Measurements from ENCODE around the gene FSD2. TPM values are rescaled to one million over a fixed set of nuclear protein-coding genes. Genes with fewer than 3 reads are reported as not detected.

The FSD2 gene
- total and polyA plus RNA-seq, 2 experiments from 2014 or later = 0.18 TPM; not detected in 1

DNA sequence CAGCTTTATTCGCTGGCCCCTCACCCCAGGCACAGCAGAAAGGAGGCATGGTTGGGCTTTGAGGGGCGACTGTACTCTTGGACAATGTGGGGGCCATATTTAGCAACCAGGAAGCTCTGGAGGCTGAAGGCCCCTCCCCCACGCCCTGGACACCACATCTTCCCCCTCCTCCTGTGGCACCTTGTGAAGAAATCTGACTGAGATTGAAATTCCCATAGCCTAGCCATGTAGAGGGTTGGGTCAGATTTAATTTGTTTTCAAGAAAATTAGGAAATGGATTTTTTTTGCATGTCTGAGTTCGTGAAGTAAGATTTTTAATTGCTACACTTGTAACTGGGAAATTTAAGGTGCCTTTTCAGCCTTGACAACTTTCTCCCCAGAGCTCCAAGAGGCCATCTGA, 24.5 kb downstream of the FSD2 start:
- no peak overlapping the region for H2AFZ ChIP-seq
- ATAC-seq (no peak), DNase-seq (ENCODE audit: low spot score) (no peak)
- no peaks in the 10 kb centered on the region for H4K20me1 ChIP-seq (replicated peaks; ENCODE audit: insufficient read depth)
- no peak overlapping the region for H3K27ac Mint-ChIP-seq
- no peaks in the 10 kb centered on the region; the same call in 1 of the 2 replicates for H3K9me2 ChIP-seq (ENCODE audit: insufficient read depth)
- H3K36me3 Mint-ChIP-seq (ENCODE audit: low read depth) = no peaks in the 10 kb centered on the region
- H3K27ac ChIP-seq (ENCODE audit: low read depth) = no peak overlapping the region
- no peaks in the 10 kb centered on the region for H3F3A ChIP-seq (replicated peaks; ENCODE audit: low read depth)
- no peaks in the 10 kb centered on the region for H3K9me3 Mint-ChIP-seq
- H3K27me3 ChIP-seq (ENCODE audit: insufficient read depth) = no peaks in the 10 kb centered on the region
- H3K79me2 ChIP-seq (replicated peaks; ENCODE audit: insufficient read depth) = no peaks in the 10 kb centered on the region
- no peak overlapping the region for H3K4me2 ChIP-seq
- TF ChIP-seq ZNF462 (CRISPR knock-in tag; IDR thresholded peaks at IDR 0.05) (no peak), CREB1 (CRISPR knock-in tag; IDR thresholded peaks at IDR 0.05; ENCODE audit: low read depth) (no peak)
- TF ChIP-seq, protein P1, sequence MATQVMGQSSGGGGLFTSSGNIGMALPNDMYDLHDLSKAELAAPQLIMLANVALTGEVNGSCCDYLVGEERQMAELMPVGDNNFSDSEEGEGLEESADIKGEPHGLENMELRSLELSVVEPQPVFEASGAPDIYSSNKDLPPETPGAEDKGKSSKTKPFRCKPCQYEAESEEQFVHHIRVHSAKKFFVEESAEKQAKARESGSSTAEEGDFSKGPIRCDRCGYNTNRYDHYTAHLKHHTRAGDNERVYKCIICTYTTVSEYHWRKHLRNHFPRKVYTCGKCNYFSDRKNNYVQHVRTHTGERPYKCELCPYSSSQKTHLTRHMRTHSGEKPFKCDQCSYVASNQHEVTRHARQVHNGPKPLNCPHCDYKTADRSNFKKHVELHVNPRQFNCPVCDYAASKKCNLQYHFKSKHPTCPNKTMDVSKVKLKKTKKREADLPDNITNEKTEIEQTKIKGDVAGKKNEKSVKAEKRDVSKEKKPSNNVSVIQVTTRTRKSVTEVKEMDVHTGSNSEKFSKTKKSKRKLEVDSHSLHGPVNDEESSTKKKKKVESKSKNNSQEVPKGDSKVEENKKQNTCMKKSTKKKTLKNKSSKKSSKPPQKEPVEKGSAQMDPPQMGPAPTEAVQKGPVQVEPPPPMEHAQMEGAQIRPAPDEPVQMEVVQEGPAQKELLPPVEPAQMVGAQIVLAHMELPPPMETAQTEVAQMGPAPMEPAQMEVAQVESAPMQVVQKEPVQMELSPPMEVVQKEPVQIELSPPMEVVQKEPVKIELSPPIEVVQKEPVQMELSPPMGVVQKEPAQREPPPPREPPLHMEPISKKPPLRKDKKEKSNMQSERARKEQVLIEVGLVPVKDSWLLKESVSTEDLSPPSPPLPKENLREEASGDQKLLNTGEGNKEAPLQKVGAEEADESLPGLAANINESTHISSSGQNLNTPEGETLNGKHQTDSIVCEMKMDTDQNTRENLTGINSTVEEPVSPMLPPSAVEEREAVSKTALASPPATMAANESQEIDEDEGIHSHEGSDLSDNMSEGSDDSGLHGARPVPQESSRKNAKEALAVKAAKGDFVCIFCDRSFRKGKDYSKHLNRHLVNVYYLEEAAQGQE (IDR thresholded peaks at IDR 0.05; ENCODE audit: unreplicated experiment) = no peak
- no peak overlapping the region for H3K4me3 Mint-ChIP-seq
- H3K27me3 Mint-ChIP-seq (ENCODE audit: insufficient read depth, low read depth, poor library complexity) = peaks cover under 1% of the 10 kb centered on the region
- no peaks in the 10 kb centered on the region for H3K4me1 ChIP-seq (ENCODE audit: insufficient read depth)
- no peaks in the 10 kb centered on the region for H3K4me1 Mint-ChIP-seq
- H3K4me3 ChIP-seq = no peak overlapping the region
- H3K36me3 ChIP-seq (ENCODE audit: insufficient read depth) = no peaks in the 10 kb centered on the region

Data from GM23338 (cell line).